T-cell (primary cell): ENCODE results near the gene CCDC146. TPM values are rescaled to one million over a fixed set of nuclear protein-coding genes. Genes with fewer than 3 reads are reported as not detected.

Experiments used
- ATAC-seq, 4 experiments: fragments of 200-7000 bp in 3 of 4; fragments of 150-1000 bp in 1 of 4; cut with Tn5 transposase; replicated peaks in 1 of 4; 1 replicate in 3 of 4; 2 replicates in 1 of 4; pipeline ENCODE4 v1.10.0; 2021; ENCODE audit warnings: moderate library complexity in 3 of 4, mild to moderate bottlenecking in 2 of 4, moderate number of reproducible peaks in 1 of 4
- CTCF ChIA-PET, 2 donors: fragments of 300-600 bp; sonication (Branson Sonifier 250); formaldehyde crosslinking; loops; one replicate each; lab custom pipeline; 2022; ENCODE audit warnings: antibody characterized with exemption in 2 of 2; lab: Charles Lee
- POLR2A ChIA-PET, 2 donors: fragments of 300-600 bp; sonication (Branson Sonifier 250); formaldehyde crosslinking; loops; one replicate each; lab custom pipeline; 2022; ENCODE audit warnings: antibody characterized with exemption in 2 of 2; lab: Charles Lee
- DNase-seq, 35 experiments: peaks; one replicate each; pipeline versions ENCODE4 v3.0.0 to v3.0.0-alpha.2; 2013 to 2023
- H3K27ac ChIP-seq: one replicate; pipeline ENCODE4 v1.5.1; 2013; ENCODE audit warnings: low read length
- H3K27me3 ChIP-seq, 2 experiments: replicated peaks in 1 of 2; 1 replicate in 1 of 2; 2 replicates in 1 of 2; pipeline versions ENCODE4 v1.6.1 to v1.7.0; 2013; ENCODE audit warnings: low read length in 1 of 2, mixed read lengths in 1 of 2; ENCODE audit not compliant: control insufficient read depth in 2 of 2, insufficient read depth in 2 of 2; ENCODE audit errors: extremely low read depth in 1 of 2
- H3K36me3 ChIP-seq, 2 donors: 1 replicate in 1 of 2; 2 replicates in 1 of 2; pipeline versions ENCODE4 v1.6.1 to v1.7.0; 2013; ENCODE audit warnings: low read length in 1 of 2; ENCODE audit not compliant: control insufficient read depth in 2 of 2, insufficient read depth in 1 of 2; ENCODE audit errors: extremely low read depth in 1 of 2
- H3K4me1 ChIP-seq, 2 experiments: 1 replicate in 1 of 2; 2 replicates in 1 of 2; pipeline versions ENCODE4 v1.6.1 to v1.7.0; 2013; ENCODE audit warnings: low read length in 2 of 2, mixed read lengths in 1 of 2; ENCODE audit not compliant: insufficient read depth in 2 of 2, control insufficient read depth in 1 of 2; ENCODE audit errors: extremely low read depth in 1 of 2
- H3K4me3 ChIP-seq, 2 donors: 1 replicate in 1 of 2; 2 replicates in 1 of 2; pipeline versions ENCODE4 v1.5.1 to v1.7.0; 2013; ENCODE audit warnings: mild to moderate bottlenecking in 2 of 2, low read length in 1 of 2, moderate library complexity in 1 of 2; ENCODE audit not compliant: control insufficient read depth in 1 of 2; ENCODE audit errors: extremely low read depth in 1 of 2
- H3K9me3 ChIP-seq: 2 replicates; pipeline ENCODE4 v1.7.0; 2013
- H3K27ac Mint-ChIP-seq, 2 donors: one replicate each; pipeline ENCODE4 v1.8.0; 2020 to 2021; ENCODE audit warnings: mild to moderate bottlenecking in 2 of 2, mixed read lengths in 2 of 2
- H3K27me3 Mint-ChIP-seq, 2 donors: one replicate each; pipeline ENCODE4 v1.8.0; 2021 to 2022; ENCODE audit warnings: mixed read lengths in 2 of 2
- H3K36me3 Mint-ChIP-seq: one replicate; pipeline ENCODE4 v1.8.0; 2021; ENCODE audit warnings: mixed read lengths
- H3K4me1 Mint-ChIP-seq, 3 donors: one replicate each; pipeline ENCODE4 v1.8.0; 2020 to 2022; ENCODE audit warnings: mixed read lengths in 3 of 3, mild to moderate bottlenecking in 1 of 3
- H3K4me3 Mint-ChIP-seq, 3 donors: one replicate each; pipeline ENCODE4 v1.8.0; 2020 to 2022; ENCODE audit warnings: mild to moderate bottlenecking in 3 of 3, mixed read lengths in 3 of 3, moderate library complexity in 3 of 3
- H3K9me3 Mint-ChIP-seq, 3 donors: one replicate each; pipeline ENCODE4 v1.8.0; 2020 to 2022; ENCODE audit warnings: mixed read lengths in 3 of 3
- WGBS: methylation state at CpG from one replicate; pipeline ENCODE4 v1.1.5; 2013; ENCODE audit warnings: missing lambda C conversion rate; ENCODE audit not compliant: insufficient coverage; 5-methylcytosine and 5-hydroxymethylcytosine counted together
- total RNA-seq, 35 experiments: library from RNA in 6 of 35; stranded (reverse) in 6 of 35; fragments of 120-200 nt in 1 of 35; gene quantifications; one replicate each; pipeline versions ENCODE4 v1.2.1 to v1.2.4 and lab custom pipeline; 2013 to 2026

CCDC146 gene
- total RNA-seq, 5 donors from 2014 or later (not counting 1 experiment from before 2014, with no cell fraction given) = 10.6 to 14.7 (median 14.1) TPM

- Mint-ChIP-seq H3K27me3 (no peaks in the 10 kb centered on the region), H3K4me3 (peak overlapping the region; percentile 76 to 85 (median 84)), H3K9me3 (no peaks in the 10 kb centered on the region), H3K4me1 (peaks cover 32 to 46% (median 45%) of the 10 kb centered on the region in 3 donors), H3K36me3 (peaks cover 3% of the 10 kb centered on the region), H3K27ac (peak overlapping the region; percentile 76 to 82)
- Histone ChIP-seq H3K36me3 (no peaks in the 10 kb centered on the region), H3K4me3 (no peak overlapping the region), H3K27me3 (no peaks in the 10 kb centered on the region), H3K9me3 (no peaks in the 10 kb centered on the region), H3K27ac (no peak overlapping the region), H3K4me1 (peaks cover 17 to 19% of the 10 kb centered on the region in 2 experiments)
- WGBS = no CpG with 5 or more reads among the region's 2 CpGs
- no peak for DNase-seq
- POLR2A ChIA-PET = interaction anchor here in 1 of 2 donors (0.6 kb wide), 1 partner anchor 635 kb away, joined by 3 read pairs; no protein-coding TSS in a partner anchor
- no peak for ATAC-seq
- CTCF ChIA-PET = interaction anchor here in 1 of 2 donors (0.7 to 1.9 kb wide), 2 partner anchors 9 to 47 kb away, joined by 3 to 5 read pairs; no protein-coding TSS in a partner anchor
Observed at GRCh38 chr7:77200542-77200941, 78.1 kb downstream of the CCDC146 start.

- H3K4me3 Mint-ChIP-seq = no peak overlapping the region
- 71% methylated on average over 1 of the region's 4 CpGs for WGBS
- ATAC-seq = no peak
- Histone ChIP-seq H3K36me3 (no peaks in the 10 kb centered on the region), H3K9me3 (no peaks in the 10 kb centered on the region), H3K27ac (no peak overlapping the region), H3K4me1 (peaks cover 17 to 19% of the 10 kb centered on the region in 2 experiments), H3K4me3 (no peak overlapping the region), H3K27me3 (no peaks in the 10 kb centered on the region)
- no peak for DNase-seq
- ChIA-PET CTCF (interaction anchor here in 1 of 2 donors (1.2 kb wide), 1 partner anchor 44 kb away, joined by 5 read pairs; no protein-coding TSS in a partner anchor), POLR2A (interaction anchor here in 1 of 2 donors (0.6 kb wide), 2 partner anchors 8 to 90 kb away, joined by 10 to 12 read pairs; no protein-coding TSS in a partner anchor)
- no peaks in the 10 kb centered on the region for H3K27me3 Mint-ChIP-seq
- H3K27ac Mint-ChIP-seq = no peak overlapping the region
- peaks cover 26 to 36% (median 34%) of the 10 kb centered on the region in 3 donors for H3K4me1 Mint-ChIP-seq
- no peaks in the 10 kb centered on the region for H3K36me3 Mint-ChIP-seq
- H3K9me3 Mint-ChIP-seq = no peaks in the 10 kb centered on the region
Observed at GRCh38 chr7:77202481-77202976, 80.1 kb downstream of the CCDC146 start.

GRCh38 chr7:77205706-77206105, 83.3 kb downstream of the CCDC146 start:
- no peaks in the 10 kb centered on the region for H3K27me3 ChIP-seq
- peaks cover 0 to 9% of the 10 kb centered on the region in 2 experiments for H3K4me1 ChIP-seq
- no peak overlapping the region for H3K4me3 Mint-ChIP-seq
- H3K27me3 Mint-ChIP-seq = no peaks in the 10 kb centered on the region
- no peak overlapping the region for H3K4me3 ChIP-seq
- no peak overlapping the region for H3K27ac Mint-ChIP-seq
- ATAC-seq (no peak), DNase-seq (no peak)
- ChIA-PET POLR2A (no interaction called here), CTCF (no interaction called here)
- no peaks in the 10 kb centered on the region for H3K36me3 ChIP-seq
- H3K9me3 Mint-ChIP-seq = peaks cover 12 to 19% (median 16%) of the 10 kb centered on the region in 3 donors
- H3K9me3 ChIP-seq = no peaks in the 10 kb centered on the region
- 100% methylated on average over 1 of the region's 3 CpGs for WGBS
- peaks cover 18% of the 10 kb centered on the region for H3K36me3 Mint-ChIP-seq
- H3K27ac ChIP-seq = no peak overlapping the region
- peaks cover 3 to 7% (median 5%) of the 10 kb centered on the region in 3 donors for H3K4me1 Mint-ChIP-seq

- Mint-ChIP-seq H3K27me3 (no peaks in the 10 kb centered on the region), H3K9me3 (peaks cover 12 to 20% (median 19%) of the 10 kb centered on the region in 3 donors), H3K27ac (no peak overlapping the region), H3K36me3 (peaks cover 22% of the 10 kb centered on the region), H3K4me1 (no peaks in the 10 kb centered on the region), H3K4me3 (no peak overlapping the region)
- POLR2A ChIA-PET = no interaction called here
- Histone ChIP-seq H3K4me3 (no peak overlapping the region), H3K27ac (no peak overlapping the region), H3K4me1 (no peaks in the 10 kb centered on the region), H3K27me3 (no peaks in the 10 kb centered on the region), H3K36me3 (no peaks in the 10 kb centered on the region), H3K9me3 (no peaks in the 10 kb centered on the region)
- DNase-seq (no peak), ATAC-seq (no peak)
- CTCF ChIA-PET = no interaction called here
Observed at GRCh38 chr7:77208416-77208815, 86.0 kb downstream of the CCDC146 start.

GRCh38 chr7:77209479-77210139, 87.2 kb downstream of the CCDC146 start:
- H3K9me3 Mint-ChIP-seq = peaks cover 12 to 20% (median 19%) of the 10 kb centered on the region in 3 donors
- no peaks in the 10 kb centered on the region for H3K27me3 ChIP-seq
- H3K36me3 Mint-ChIP-seq = peaks cover 25% of the 10 kb centered on the region
- H3K4me1 Mint-ChIP-seq = no peaks in the 10 kb centered on the region
- H3K36me3 ChIP-seq = no peaks in the 10 kb centered on the region
- ChIA-PET CTCF (interaction anchor here in 1 of 2 donors (0.6 kb wide), 1 partner anchor 280 kb away, joined by 5 read pairs; no protein-coding TSS in a partner anchor), POLR2A (no interaction called here)
- no peak overlapping the region for H3K4me3 ChIP-seq
- H3K9me3 ChIP-seq = no peaks in the 10 kb centered on the region
- H3K27ac Mint-ChIP-seq = no peak overlapping the region
- no peak overlapping the region for H3K27ac ChIP-seq
- DNase-seq = no peak
- no peak overlapping the region for H3K4me3 Mint-ChIP-seq
- no peak for ATAC-seq
- 100% methylated on average over 4 of the region's 6 CpGs for WGBS
- H3K27me3 Mint-ChIP-seq = no peaks in the 10 kb centered on the region
- H3K4me1 ChIP-seq = no peaks in the 10 kb centered on the region

GRCh38 chr7:77216181-77216845, 93.9 kb downstream of the CCDC146 start:
- Mint-ChIP-seq H3K9me3 (peaks cover 0 to 7% (median 4%) of the 10 kb centered on the region in 3 donors), H3K27me3 (no peaks in the 10 kb centered on the region), H3K36me3 (peaks cover 18% of the 10 kb centered on the region), H3K4me3 (no peak overlapping the region), H3K27ac (no peak overlapping the region), H3K4me1 (peaks cover under 1 to 6% (median under 1%) of the 10 kb centered on the region in 3 donors)
- no peak for ATAC-seq
- CTCF ChIA-PET = no interaction called here
- POLR2A ChIA-PET = no interaction called here
- no CpG with 5 or more reads among the region's 3 CpGs for WGBS
- peaks cover 0 to 1% of the 10 kb centered on the region in 2 experiments for H3K4me1 ChIP-seq
- DNase-seq = no peak
- no peak overlapping the region for H3K27ac ChIP-seq
- no peaks in the 10 kb centered on the region for H3K9me3 ChIP-seq
- no peaks in the 10 kb centered on the region for H3K27me3 ChIP-seq
- H3K36me3 ChIP-seq = no peaks in the 10 kb centered on the region
- no peak overlapping the region for H3K4me3 ChIP-seq
